ENCODE data around the gene HOXC5.

Gene HOXC5

DNA sequence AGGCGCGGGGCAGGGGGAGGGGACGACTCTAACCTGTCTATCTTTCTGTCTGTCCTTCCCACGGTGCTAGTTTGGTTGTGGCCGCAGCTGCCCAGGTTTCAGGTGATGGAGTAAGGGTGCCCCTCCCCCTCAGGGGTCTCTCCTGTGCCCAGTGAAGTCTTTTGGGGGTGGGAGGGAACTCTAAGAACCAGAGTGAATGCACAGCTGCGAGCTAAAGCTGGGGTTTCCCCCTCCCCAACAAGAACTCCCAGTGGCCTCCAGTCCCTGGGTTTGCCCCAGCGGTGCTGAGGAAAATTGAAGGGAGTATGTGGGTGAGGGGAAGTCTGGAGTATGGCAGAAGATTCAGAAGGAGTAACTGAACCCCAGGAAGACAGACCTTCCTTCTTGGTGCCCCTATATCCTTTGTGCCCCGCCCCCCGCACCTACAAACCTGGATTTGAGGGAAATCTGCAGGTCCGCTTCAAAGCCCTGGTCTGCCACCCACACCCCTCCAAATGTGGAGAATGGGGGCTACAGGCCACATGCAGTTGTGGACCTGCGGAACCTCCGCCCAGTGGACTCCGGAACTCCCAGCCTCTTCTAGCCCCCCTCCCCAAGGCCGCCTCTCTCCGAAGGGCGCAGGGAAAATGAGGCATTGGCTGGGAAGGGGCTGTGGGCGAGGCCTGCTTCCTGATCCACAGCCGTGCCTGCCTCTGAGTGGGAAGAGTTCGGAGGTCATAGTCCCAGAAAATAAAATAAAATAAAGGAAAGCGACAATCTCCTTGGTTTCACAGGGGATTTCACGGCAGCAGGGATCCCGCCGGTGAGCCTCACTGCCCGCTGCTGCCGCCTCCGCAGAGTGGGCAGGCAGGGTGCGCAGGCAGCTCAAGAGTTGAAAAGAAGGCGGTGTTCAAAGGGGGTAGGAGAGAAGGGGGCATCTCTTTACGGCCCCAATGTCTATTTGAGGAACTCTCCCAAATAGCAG lies 36.3 kb upstream of the HOXC5 start:
- H3K4me3 ChIP-seq (ENCODE audit: low read depth, low read length), result no peak overlapping the region
- TF ChIP-seq, protein P1, sequence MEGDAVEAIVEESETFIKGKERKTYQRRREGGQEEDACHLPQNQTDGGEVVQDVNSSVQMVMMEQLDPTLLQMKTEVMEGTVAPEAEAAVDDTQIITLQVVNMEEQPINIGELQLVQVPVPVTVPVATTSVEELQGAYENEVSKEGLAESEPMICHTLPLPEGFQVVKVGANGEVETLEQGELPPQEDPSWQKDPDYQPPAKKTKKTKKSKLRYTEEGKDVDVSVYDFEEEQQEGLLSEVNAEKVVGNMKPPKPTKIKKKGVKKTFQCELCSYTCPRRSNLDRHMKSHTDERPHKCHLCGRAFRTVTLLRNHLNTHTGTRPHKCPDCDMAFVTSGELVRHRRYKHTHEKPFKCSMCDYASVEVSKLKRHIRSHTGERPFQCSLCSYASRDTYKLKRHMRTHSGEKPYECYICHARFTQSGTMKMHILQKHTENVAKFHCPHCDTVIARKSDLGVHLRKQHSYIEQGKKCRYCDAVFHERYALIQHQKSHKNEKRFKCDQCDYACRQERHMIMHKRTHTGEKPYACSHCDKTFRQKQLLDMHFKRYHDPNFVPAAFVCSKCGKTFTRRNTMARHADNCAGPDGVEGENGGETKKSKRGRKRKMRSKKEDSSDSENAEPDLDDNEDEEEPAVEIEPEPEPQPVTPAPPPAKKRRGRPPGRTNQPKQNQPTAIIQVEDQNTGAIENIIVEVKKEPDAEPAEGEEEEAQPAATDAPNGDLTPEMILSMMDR (IDR thresholded peaks at IDR 0.05; ENCODE audit: low read depth, low read length), result no peak

DNA sequence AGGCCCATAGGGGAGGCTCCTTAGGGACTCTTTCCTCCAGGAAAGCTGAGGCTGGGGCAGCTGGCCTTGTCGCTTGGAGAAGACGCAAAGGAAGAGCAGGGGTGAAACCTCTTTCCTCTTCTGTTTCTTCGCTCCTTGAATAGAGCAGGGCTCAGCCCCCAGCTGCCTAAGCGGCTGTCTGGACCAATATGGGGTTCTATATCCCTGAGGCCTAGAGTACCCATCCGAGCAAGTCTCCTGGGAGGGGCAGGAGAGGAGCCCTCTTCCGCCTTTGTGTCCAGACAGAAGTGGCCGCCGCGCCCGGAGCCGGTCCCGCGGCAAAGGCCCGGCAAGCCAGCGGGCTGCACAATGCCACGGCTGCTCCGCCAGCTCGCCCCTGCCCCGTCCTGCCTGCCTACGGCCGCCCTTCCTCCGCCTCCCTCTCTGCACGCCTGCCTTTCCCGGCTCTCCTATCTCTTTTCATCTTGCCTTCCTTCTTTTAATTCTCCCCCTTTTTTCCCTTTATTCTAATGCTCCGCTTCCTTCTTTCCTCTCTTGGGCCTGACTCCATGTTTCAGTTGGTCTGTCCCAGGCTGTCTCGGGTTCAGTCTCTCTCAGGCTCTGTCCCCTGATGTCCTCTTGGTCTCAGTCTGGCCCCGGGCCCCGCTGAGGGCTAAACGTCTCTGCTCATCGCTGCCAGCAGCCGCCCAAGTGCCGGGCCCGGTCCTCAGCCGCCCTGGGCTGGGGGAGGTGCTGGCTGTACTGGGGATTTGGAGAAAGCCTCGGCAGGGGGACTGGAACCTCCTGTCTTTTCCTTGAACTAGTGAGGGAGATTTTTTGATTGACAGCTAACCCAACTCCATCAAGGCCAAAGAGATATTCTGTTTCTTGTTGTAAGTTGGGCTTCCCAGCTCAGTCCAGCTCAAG lies 35.4 kb upstream of the HOXC5 start:
- no peak overlapping the region for H3K4me3 ChIP-seq (ENCODE audit: low read depth, low read length)
- TF ChIP-seq, protein P1 (IDR thresholded peaks at IDR 0.05; ENCODE audit: low read depth, low read length), result no peak

DNA sequence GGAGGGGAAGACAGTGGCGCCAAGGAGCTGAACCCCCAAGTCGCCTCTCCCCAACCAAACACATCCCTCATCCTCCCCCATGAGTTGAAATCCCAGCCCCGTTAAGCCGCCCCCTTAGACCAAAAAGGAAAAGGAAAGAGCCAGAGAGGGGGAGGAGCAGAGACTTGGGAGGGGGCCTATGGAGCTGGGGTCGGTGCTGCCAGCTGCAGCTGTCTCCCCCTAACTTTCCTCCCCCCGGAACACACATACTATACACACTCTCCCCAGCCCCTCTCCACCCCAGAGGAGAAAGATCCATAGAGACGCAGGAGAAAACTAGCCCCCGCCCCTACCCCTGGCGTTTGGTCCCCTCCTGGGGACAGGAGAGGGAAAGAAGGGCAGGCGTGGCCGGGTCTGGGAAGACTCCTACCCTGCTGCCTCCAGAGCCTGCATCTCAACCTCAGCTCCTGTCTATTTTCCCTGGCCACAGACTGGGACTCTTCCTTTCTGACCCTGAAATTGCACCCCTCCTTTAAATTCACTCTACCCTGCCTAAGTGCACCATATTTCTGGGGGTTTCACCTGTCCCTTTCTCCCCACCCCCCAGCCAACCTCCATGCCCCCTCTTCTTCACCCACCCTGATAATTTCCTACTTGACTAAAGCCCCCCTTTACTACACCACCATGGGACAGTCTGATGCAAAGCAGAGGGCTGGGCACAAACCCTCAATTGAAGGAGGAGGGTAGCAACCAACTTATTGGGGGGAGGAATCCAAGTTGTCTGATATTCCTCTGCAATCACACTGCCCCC lies 34.5 kb upstream of the HOXC5 start:
- no peak overlapping the region for H3K4me3 ChIP-seq (ENCODE audit: low read depth, low read length)

DNA sequence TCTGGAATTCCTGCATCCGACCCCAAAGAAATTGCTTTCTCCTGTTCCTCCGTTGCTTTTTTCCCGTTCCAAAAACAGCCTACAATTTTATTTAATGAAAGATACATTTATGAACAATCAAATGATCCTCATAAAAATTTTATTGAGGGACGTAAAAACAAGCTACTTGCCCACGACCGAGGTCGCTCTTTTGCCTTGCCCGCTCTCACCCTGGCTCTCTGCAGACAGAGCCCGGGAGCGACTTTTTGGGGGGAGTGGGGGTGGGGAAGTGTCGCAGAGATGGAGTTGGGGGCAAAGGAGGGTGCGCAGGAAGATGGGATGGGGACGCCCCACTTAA lies 34.0 kb upstream of the HOXC5 start:
- TF ChIP-seq, protein P1 (IDR thresholded peaks at IDR 0.05; ENCODE audit: low read depth, low read length), result no peak
- H3K4me3 ChIP-seq (ENCODE audit: low read depth, low read length), result no peak overlapping the region

More for the DNA sequence above, 34.5 kb upstream of the HOXC5 start:
- TF ChIP-seq, protein P1 (IDR thresholded peaks at IDR 0.05; ENCODE audit: low read depth, low read length), result no peak

DNA sequence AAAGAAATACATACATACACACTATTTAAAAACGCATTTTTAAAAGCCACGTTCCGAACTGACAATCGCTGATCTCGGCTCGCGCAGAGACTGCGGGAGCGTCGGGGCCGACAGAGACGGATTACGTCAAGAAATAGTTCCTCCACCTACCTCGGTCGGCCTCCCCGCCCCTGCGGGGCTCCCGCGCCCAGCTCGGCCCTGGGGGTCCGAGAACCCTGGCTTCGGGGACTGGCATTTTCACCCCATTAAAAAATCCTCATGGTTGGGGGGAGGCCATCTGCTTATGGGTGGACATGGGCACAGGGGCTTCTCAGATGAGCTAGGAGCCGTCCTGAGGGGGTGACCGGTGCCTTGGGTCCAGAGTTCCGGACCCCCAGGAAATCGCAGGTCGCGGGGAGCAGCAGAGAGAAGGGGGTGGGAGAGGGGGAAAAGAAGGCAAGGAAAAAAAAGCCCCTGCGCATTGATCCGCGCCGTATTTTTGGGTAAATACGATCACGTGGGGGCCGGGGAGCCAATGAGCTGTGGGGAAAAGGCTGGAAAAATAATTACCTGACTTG lies 33.2 kb upstream of the HOXC5 start:
- TF ChIP-seq, protein P1 (IDR thresholded peaks at IDR 0.05; ENCODE audit: low read depth, low read length), result no peak
- no peak overlapping the region for H3K4me3 ChIP-seq (ENCODE audit: low read depth, low read length)

DNA sequence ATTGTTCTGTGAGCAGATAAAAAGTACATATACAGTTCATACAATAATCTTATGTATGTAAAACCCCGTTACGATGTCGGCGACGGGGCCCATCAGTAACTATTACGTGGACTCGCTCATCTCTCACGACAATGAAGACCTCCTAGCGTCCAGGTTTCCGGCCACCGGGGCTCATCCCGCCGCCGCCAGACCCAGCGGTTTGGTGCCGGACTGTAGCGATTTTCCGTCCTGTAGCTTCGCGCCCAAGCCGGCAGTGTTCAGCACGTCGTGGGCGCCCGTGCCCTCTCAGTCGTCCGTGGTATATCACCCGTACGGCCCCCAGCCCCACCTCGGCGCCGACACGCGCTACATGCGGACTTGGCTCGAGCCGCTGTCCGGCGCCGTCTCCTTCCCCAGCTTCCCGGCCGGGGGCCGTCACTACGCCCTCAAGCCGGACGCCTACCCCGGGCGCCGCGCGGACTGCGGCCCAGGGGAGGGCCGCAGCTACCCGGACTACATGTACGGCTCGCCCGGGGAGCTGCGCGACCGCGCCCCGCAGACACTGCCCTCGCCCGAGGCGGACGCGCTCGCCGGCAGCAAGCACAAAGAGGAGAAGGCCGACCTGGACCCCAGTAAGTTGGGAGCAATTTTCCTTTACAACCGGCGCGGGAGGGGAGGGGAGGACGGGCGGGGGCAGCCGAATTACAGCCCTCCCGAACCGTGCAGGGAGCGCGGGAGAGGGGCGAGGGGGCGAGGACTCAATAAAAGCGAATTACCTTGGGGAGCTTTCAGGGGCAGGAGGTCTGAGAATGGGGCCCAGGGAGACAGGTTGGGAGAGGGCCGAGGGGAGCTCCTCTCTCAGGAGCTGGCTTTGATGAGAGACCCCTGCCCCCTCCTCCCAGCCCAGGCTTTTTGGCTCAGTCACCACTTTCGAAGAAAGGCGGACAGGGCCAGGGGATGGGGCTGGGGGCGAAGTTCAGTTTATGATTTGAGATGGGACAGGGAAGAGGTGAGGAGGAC lies 32.4 kb upstream of the HOXC5 start, which contains the start of gene HOXC9:
Gene HOXC9, plus strand, starts transcription at position 46 of the 999 bp plus-strand sequence. Its CDS starts 28 bp downstream, at position 74.
- TF ChIP-seq, protein P1 (IDR thresholded peaks at IDR 0.05; ENCODE audit: low read depth, low read length), result no peak
- no peak within 1 kb of the TSS for H3K4me3 ChIP-seq (ENCODE audit: low read depth, low read length)

Measured in WI38 (cell line).